GM12864 (cell line): Measurements from ENCODE around the gene KCNQ2.

ENCODE experiments used
- DNase-seq: peaks from one replicate; pipeline ENCODE4 v3.0.0-alpha.2; 2011; ENCODE audit warnings: low read depth
- H3K4me3 ChIP-seq: 2 replicates; pipeline ENCODE4 v1.5.1; 2011; ENCODE audit warnings: mild to moderate bottlenecking, low read depth, low read length, control low read depth
- TF ChIP-seq, protein P1 (sequence below): IDR thresholded peaks from 2 replicates; pipeline ENCODE4 v1.5.1; 2011; ENCODE audit warnings: low read depth, mild to moderate bottlenecking, moderate library complexity, low read length, control low read depth, inconsistent platforms; ENCODE audit errors: missing control alignments

The KCNQ2 gene

GRCh38 chr20:63400486-63401210 is 71.8 kb downstream of the KCNQ2 start:
- TF ChIP-seq, protein P1, sequence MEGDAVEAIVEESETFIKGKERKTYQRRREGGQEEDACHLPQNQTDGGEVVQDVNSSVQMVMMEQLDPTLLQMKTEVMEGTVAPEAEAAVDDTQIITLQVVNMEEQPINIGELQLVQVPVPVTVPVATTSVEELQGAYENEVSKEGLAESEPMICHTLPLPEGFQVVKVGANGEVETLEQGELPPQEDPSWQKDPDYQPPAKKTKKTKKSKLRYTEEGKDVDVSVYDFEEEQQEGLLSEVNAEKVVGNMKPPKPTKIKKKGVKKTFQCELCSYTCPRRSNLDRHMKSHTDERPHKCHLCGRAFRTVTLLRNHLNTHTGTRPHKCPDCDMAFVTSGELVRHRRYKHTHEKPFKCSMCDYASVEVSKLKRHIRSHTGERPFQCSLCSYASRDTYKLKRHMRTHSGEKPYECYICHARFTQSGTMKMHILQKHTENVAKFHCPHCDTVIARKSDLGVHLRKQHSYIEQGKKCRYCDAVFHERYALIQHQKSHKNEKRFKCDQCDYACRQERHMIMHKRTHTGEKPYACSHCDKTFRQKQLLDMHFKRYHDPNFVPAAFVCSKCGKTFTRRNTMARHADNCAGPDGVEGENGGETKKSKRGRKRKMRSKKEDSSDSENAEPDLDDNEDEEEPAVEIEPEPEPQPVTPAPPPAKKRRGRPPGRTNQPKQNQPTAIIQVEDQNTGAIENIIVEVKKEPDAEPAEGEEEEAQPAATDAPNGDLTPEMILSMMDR, result no peak
- no peak for DNase-seq
- no peak overlapping the region for H3K4me3 ChIP-seq

- DNase-seq, result no peak
Observed at GRCh38 chr20:63399596-63400375, 72.7 kb downstream of the KCNQ2 start.

GRCh38 chr20:63398744-63399514 is 73.5 kb downstream of the KCNQ2 start:
- no peak overlapping the region for H3K4me3 ChIP-seq

More at GRCh38 chr20:63399596-63400375, 72.7 kb downstream of the KCNQ2 start:
- TF ChIP-seq, protein P1, result no peak
- H3K4me3 ChIP-seq, result no peak overlapping the region

DNA sequence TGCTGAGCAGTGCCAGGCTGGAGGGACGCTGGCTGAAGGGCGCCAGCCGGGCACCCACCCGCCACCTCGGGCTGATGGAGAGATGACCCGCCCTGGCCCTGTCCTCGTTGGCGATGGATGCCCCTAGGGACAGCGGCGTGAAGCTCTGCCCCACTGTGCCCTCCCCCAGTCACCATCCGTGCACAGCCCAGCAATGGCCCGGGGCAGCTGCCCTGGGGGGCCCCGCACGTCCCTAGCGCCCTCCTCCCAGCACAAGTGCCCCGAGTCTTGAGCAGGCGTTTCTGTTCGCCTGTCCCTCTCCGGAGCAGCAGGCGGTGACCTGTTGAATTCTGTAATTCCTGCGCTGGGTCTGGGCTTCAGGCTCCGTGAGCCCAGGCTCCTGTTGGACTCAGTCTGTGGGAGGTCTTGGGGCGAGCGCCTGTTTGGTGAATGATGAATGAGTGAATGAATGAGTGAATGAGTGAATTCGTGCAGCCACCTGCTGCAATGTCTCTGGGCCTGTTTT is 74.5 kb downstream of the KCNQ2 start:
- H3K4me3 ChIP-seq, result no peak overlapping the region
- no peak for DNase-seq

More at GRCh38 chr20:63398744-63399514, 73.5 kb downstream of the KCNQ2 start:
- TF ChIP-seq, protein P1, result no peak
- DNase-seq, result no peak

DNA sequence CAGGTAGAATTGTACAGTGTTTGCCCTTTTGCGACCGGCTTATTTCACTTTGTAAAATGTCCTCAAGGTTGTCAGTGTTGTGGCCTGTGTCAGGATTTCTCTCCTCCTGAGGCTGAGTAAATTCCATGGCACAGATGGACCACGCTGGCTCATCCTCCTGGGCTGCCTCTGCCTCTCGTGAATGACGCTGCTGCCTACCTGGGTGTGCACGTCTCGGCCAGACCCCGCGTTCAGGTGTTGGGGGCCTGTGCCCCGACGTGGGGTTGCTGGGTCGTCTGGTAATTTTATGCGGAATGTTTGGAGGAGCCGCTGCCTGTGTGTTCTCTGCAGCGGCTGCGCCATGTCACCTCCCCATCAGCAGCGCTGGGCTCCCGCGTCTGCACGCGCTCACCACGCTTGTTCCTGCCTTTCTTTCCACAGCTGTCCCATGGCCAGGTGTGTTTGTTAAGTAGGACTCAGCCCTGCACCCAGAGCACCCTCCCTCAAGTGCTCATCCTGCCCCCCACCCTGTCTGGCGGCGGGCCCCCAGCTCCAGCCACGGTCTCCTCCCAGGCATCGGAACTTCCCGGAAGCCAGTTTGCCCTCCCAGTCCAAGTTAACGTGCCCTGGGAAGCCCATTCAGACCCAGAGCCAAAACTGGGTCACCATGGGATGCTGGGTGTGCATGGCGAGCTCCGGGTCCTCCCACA is 75.2 kb downstream of the KCNQ2 start:
- TF ChIP-seq, protein P1, result no peak
- DNase-seq, result no peak
- no peak overlapping the region for H3K4me3 ChIP-seq

More for the DNA sequence above, 74.5 kb downstream of the KCNQ2 start:
- TF ChIP-seq, protein P1, result no peak

DNA sequence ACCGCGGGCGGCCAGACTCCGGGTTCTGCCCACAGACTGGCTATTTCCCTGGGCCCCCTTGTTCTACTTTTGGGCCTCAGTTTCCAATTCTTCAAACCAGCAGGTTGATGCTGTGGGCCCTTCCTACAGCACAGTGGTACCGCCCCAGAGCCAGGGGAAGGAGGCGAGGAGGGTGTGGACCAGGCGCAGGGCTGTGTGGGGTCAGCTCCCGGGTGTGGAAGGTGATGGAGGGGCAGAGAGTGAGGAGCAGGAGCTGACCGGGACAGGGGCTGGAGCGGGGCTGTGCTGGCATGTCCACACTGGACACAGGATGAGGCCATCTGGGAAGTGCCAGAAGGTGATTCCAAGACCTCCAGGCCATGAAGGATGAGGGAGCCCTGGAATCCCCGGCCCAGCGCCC is 76.2 kb downstream of the KCNQ2 start:
- TF ChIP-seq, protein P1, result no peak
- no peak for DNase-seq
- H3K4me3 ChIP-seq, result no peak overlapping the region
